SU-DHL-6 (cell line): ENCODE measurements around the gene BCAN.
"Not testable (repeated sequence)": the region's sequence is repeated elsewhere in the genome, so short reads cannot be mapped to it uniquely, and the experiment has no call there.

Experiments
- H2AFZ ChIP-seq: fragments of 200-600 bp; sonication (generic); 2 replicates; pipeline ENCODE4 v1.6.1; 2014; ENCODE audit warnings: low read depth, mild to moderate bottlenecking, moderate library complexity, mixed read lengths, antibody characterized with exemption, low read length; ENCODE audit not compliant: severe bottlenecking
- H3F3A ChIP-seq: fragments of 200-600 bp; shearing (Covaris generic); 2 replicates; pipeline ENCODE4 v1.6.0; 2016; ENCODE audit warnings: antibody characterized with exemption, mild to moderate bottlenecking; ENCODE audit not compliant: insufficient read depth
- H3K27ac ChIP-seq: fragments of 200-600 bp; sonication (generic); 2 replicates; pipeline ENCODE4 v1.5.1; 2016; ENCODE audit warnings: low read depth, mild to moderate bottlenecking, low read length, moderate library complexity, mixed read lengths
- H3K27me3 ChIP-seq: fragments of 200-600 bp; sonication (generic), shearing (Covaris generic); 2 replicates; pipeline ENCODE4 v1.6.0; 2014; ENCODE audit warnings: mild to moderate bottlenecking, low read length
- H3K36me3 ChIP-seq: fragments of 200-600 bp; sonication (generic); 2 replicates; pipeline ENCODE4 v1.6.1; 2014; ENCODE audit warnings: mild to moderate bottlenecking, low read length, mixed read lengths
- H3K4me2 ChIP-seq: fragments of 300-600, 200-600 bp; shearing (Covaris generic), sonication (generic); 2 replicates; pipeline ENCODE4 v1.6.0; 2014; ENCODE audit warnings: low read length, low read depth, mild to moderate bottlenecking; ENCODE audit not compliant: poor library complexity, severe bottlenecking
- H3K4me3 ChIP-seq: fragments of 200-600 bp; sonication (generic); 2 replicates; pipeline ENCODE4 v1.5.1; 2014; ENCODE audit warnings: antibody characterized with exemption, low read length, mild to moderate bottlenecking, mixed read lengths; ENCODE audit not compliant: insufficient read depth, poor library complexity, severe bottlenecking
- H3K79me2 ChIP-seq: fragments of 200-600 bp; sonication (generic); 2 replicates; pipeline ENCODE4 v1.6.1; 2014; ENCODE audit warnings: mild to moderate bottlenecking, low read length, moderate library complexity; ENCODE audit not compliant: insufficient read depth
- H3K9ac ChIP-seq: fragments of 200-600 bp; sonication (generic); 2 replicates; pipeline ENCODE4 v1.7.0; 2014; ENCODE audit warnings: mild to moderate bottlenecking, low read length
- H3K9me2 ChIP-seq: fragments of 200-600 bp; sonication (generic); replicated peaks from 2 replicates; pipeline ENCODE4 v1.6.1; 2014; ENCODE audit warnings: low read length; ENCODE audit not compliant: insufficient read depth
- H3K9me3 ChIP-seq: fragments of 200-600 bp; sonication (generic); 2 replicates; pipeline ENCODE4 v1.6.1; 2014; ENCODE audit warnings: low read length, mixed read lengths; ENCODE audit not compliant: insufficient read depth
- H4K20me1 ChIP-seq: fragments of 200-600 bp; sonication (generic); 2 replicates; pipeline ENCODE4 v1.6.1; 2014; ENCODE audit warnings: low read depth, mild to moderate bottlenecking, antibody characterized with exemption, low read length, moderate library complexity, mixed read lengths
- CTCF ChIP-seq: fragments of 200-600 bp; sonication (generic); IDR thresholded peaks from one replicate; pipeline ENCODE4 v1.5.1; 2017; ENCODE audit warnings: antibody characterized with exemption, mild to moderate bottlenecking, low read length, moderate library complexity; ENCODE audit not compliant: insufficient read depth, poor library complexity, severe bottlenecking
- EZH2phosphoT487 ChIP-seq: fragments of 200-600 bp; sonication (generic), shearing (Covaris generic); conservative IDR thresholded peaks from 2 replicates; pipeline ENCODE4 v1.6.1; 2018; ENCODE audit warnings: mild to moderate bottlenecking, antibody characterized with exemption, low read length, moderate library complexity, mixed read lengths

The BCAN gene

GRCh38 chr1:156608981-156609380 lies 32.9 kb upstream of the BCAN start:
- Histone ChIP-seq H3K4me3 (no peak overlapping the region), H3K27ac (no peak overlapping the region), H3K9me3 (no peaks in the 10 kb centered on the region), H4K20me1 (no peaks in the 10 kb centered on the region), H3F3A (no peaks in the 10 kb centered on the region; the same call in 1 of the 2 replicates), H2AFZ (no peak overlapping the region), H3K27me3 (no peaks in the 10 kb centered on the region), H3K36me3 (no peaks in the 10 kb centered on the region), H3K79me2 (no peaks in the 10 kb centered on the region), H3K9me2 (no peaks in the 10 kb centered on the region), H3K9ac (no peak overlapping the region), H3K4me2 (no peak overlapping the region)
- TF ChIP-seq EZH2phosphoT487 (no peak), CTCF (peak; percentile 64)

DNA sequence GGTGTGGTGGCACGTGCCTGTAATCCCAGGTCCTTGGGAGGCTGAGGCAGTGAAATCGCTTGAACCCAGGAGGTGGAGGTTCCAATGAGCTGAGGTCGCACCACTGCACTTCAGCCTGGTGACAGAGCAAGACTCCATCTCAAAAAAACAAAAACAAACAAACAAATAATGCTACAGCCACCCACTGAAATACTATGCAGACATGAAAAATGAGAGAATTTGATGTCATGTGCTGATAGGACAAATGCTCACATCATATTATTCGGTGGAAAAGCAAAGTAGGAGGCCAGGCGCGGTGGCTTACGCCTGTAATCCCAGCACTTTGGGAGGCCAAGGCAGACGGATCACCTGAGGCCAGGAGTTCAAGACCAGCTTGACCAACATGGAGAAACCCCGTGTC lies 31.8 kb upstream of the BCAN start:
- not testable (repeated sequence) for H3K27me3 ChIP-seq, H3K79me2 ChIP-seq, H3K36me3 ChIP-seq, H3K9ac ChIP-seq, H4K20me1 ChIP-seq, H3K27ac ChIP-seq, H3K9me3 ChIP-seq, H3K4me3 ChIP-seq, H3K9me2 ChIP-seq, H2AFZ ChIP-seq, H3K4me2 ChIP-seq, H3F3A ChIP-seq

DNA sequence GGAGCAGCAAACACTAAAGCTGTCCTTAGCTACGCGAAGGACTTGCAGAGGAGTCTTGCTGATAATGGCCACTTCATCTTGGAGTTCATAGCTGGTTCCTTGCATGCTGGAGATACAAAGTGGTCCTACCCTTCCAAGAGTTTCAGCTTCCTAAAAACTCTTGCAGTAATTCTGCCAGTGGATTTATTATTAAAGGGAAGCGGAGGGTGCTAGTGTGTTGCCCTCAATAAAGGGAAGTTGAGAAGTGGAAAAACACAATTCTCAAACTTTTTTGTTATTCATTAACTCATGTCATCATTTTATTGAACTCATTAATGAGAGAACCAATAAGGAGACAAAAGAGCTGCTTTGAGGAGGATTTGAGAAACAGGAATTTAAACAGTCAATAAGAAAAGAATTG lies 29.3 kb upstream of the BCAN start:
- H3K36me3 ChIP-seq = no peaks in the 10 kb centered on the region
- H3K4me3 ChIP-seq = no peak overlapping the region
- H3K27me3 ChIP-seq = no peaks in the 10 kb centered on the region
- no peaks in the 10 kb centered on the region; the same call in 1 of the 2 replicates for H3F3A ChIP-seq
- no peaks in the 10 kb centered on the region for H3K9me2 ChIP-seq
- H4K20me1 ChIP-seq = no peaks in the 10 kb centered on the region
- H3K9ac ChIP-seq = no peak overlapping the region
- H3K9me3 ChIP-seq = no peaks in the 10 kb centered on the region
- H2AFZ ChIP-seq = no peak overlapping the region
- H3K79me2 ChIP-seq = no peaks in the 10 kb centered on the region
- H3K4me2 ChIP-seq = no peak overlapping the region
- no peak overlapping the region for H3K27ac ChIP-seq
- TF ChIP-seq CTCF (no peak), EZH2phosphoT487 (no peak)

GRCh38 chr1:156615946-156616345 lies 26.0 kb upstream of the BCAN start:
- Histone ChIP-seq H4K20me1 (no peaks in the 10 kb centered on the region), H3F3A (no peaks in the 10 kb centered on the region), H3K27me3 (no peaks in the 10 kb centered on the region), H3K36me3 (no peaks in the 10 kb centered on the region), H2AFZ (no peak overlapping the region), H3K9me3 (no peaks in the 10 kb centered on the region), H3K4me2 (no peak overlapping the region), H3K9ac (no peak overlapping the region), H3K9me2 (no peaks in the 10 kb centered on the region), H3K27ac (no peak overlapping the region), H3K79me2 (no peaks in the 10 kb centered on the region), H3K4me3 (no peak overlapping the region)
- no peak for TF ChIP-seq CTCF
- TF ChIP-seq EZH2phosphoT487 = no peak
